GM21737 (cell line): ENCODE results near the gene NOS1AP.
"Not testable (repeated sequence)": the region's sequence is repeated elsewhere in the genome, so short reads cannot be mapped to it uniquely, and the experiment has no call there.

Experiments
- ATAC-seq: cut with Tn5 transposase; IDR thresholded peaks from one replicate; pipeline ENCODE4 v1.9.1; 2021; ENCODE audit warnings: mild to moderate bottlenecking, moderate library complexity; ENCODE audit not compliant: unreplicated experiment

The NOS1AP gene

GRCh38 chr1:162323023-162323422 lies 253.5 kb downstream of the NOS1AP start:
- ATAC-seq = no peak

- no peak for ATAC-seq
These were observed 254.9 kb downstream of the NOS1AP start for GRCh38 chr1:162324396-162324795.

- ATAC-seq = no peak
These were observed 257.1 kb downstream of the NOS1AP start for GRCh38 chr1:162326559-162326958.

- no peak for ATAC-seq
These were observed 257.8 kb downstream of the NOS1AP start for GRCh38 chr1:162327144-162327787.

GRCh38 chr1:162327788-162328165 lies 258.3 kb downstream of the NOS1AP start:
- no peak for ATAC-seq

GRCh38 chr1:162328512-162328911 lies 259.0 kb downstream of the NOS1AP start:
- ATAC-seq = no peak

- ATAC-seq = no peak
These were observed 260.3 kb downstream of the NOS1AP start for GRCh38 chr1:162329826-162330225.

- no peak for ATAC-seq
These were observed 264.5 kb downstream of the NOS1AP start for GRCh38 chr1:162333991-162334390.

- no peak for ATAC-seq
These were observed 265.6 kb downstream of the NOS1AP start for GRCh38 chr1:162335126-162335525.

GRCh38 chr1:162336621-162337285 lies 267.3 kb downstream of the NOS1AP start:
- ATAC-seq = no peak

- no peak for ATAC-seq
These were observed 273.0 kb downstream of the NOS1AP start for GRCh38 chr1:162342452-162342983.

- no peak for ATAC-seq
These were observed 274.0 kb downstream of the NOS1AP start for GRCh38 chr1:162343470-162343869.

GRCh38 chr1:162347281-162347680 lies 277.8 kb downstream of the NOS1AP start:
- no peak for ATAC-seq

- ATAC-seq = no peak
These were observed 280.3 kb downstream of the NOS1AP start for GRCh38 chr1:162349635-162350330.

GRCh38 chr1:162351246-162351842 lies 281.9 kb downstream of the NOS1AP start:
- no peak for ATAC-seq

- not testable (repeated sequence) for ATAC-seq
These were observed 282.4 kb downstream of the NOS1AP start for GRCh38 chr1:162351874-162352273.

- no peak for ATAC-seq
These were observed 283.6 kb downstream of the NOS1AP start for GRCh38 chr1:162353078-162353477.

- ATAC-seq = no peak
These were observed 284.2 kb downstream of the NOS1AP start for GRCh38 chr1:162353702-162354101.

GRCh38 chr1:162357681-162358266 lies 288.3 kb downstream of the NOS1AP start:
- no peak for ATAC-seq

GRCh38 chr1:162358928-162359327 lies 289.4 kb downstream of the NOS1AP start:
- ATAC-seq = no peak
